HG03521 (cell line): Measurements from ENCODE around the gene PEX14.

Source experiments
- ATAC-seq: cut with Tn5 transposase; IDR thresholded peaks from one replicate; pipeline ENCODE4 v1.9.1; 2021; ENCODE audit warnings: mild to moderate bottlenecking, moderate library complexity; ENCODE audit not compliant: unreplicated experiment

Gene PEX14

GRCh38 chr1:10614377-10615225, 139.9 kb downstream of the PEX14 start:
- ATAC-seq = no peak

- ATAC-seq = no peak
Observed at GRCh38 chr1:10615332-10615731, 140.6 kb downstream of the PEX14 start.

GRCh38 chr1:10615932-10616671, 141.4 kb downstream of the PEX14 start:
- ATAC-seq = no peak

- no peak for ATAC-seq
Observed at GRCh38 chr1:10616696-10617095, 141.9 kb downstream of the PEX14 start.

DNA sequence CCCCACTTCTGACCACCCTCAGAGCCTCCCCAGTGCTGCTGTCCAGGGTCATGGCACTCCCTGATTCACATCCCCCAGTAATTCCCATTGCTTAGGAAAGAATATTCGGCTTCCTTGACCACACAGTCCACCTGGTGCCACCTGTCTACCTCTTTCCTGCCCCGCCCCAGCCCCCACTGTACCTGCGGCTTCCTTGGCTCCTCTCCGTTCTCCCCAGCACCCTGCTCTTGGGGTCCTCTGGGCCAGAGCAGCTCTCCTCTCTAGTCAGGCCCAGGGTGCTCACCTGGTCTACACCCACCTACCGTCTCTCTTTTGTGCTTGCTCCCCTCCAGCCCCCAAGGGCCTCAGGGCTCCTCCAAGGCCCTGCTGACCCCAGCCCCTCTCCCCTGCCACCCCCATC, 142.6 kb downstream of the PEX14 start:
- ATAC-seq = no peak

GRCh38 chr1:10617931-10618885, 143.5 kb downstream of the PEX14 start:
- no peak for ATAC-seq

DNA sequence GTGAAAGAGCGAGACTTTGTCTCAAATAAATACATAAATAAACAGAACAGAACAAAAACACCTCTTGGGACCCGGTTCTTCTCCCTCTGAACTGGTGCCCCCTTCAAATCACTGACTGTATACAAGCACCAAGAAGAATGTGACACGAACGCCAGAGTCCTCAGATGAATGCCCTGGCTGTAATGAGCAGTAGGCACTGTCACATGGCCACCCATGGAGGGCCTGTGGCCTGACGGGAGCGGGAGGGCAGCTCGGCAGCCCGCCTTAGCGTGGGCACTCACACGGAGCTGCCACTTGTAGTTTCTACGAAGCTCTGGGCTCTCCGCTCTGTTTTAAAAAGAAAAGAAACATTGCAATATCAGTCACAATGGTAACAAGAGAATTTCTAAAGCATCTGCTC, 146.0 kb downstream of the PEX14 start:
- ATAC-seq = no peak

DNA sequence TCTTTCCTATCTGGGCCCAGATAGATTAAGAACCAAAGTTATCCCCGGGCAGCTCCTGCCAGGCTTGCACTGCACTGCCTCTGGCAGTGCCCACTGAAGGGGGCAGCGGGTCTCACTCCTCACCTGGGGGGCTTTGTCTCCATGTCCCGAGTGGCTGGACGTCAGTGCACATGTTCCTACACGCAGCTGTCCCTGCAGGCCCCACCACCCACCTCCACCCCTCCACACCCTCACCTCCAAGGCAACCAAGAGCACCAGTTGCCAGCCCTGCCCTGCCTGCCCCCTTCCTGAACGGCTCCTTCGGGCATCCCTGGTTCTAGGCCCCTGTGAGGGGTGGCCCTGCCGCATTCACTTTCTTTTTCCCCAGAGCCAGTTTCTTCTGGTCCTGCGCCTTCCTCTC, 147.2 kb downstream of the PEX14 start:
- no peak for ATAC-seq

GRCh38 chr1:10622910-10623685, 148.3 kb downstream of the PEX14 start:
- no peak for ATAC-seq

- ATAC-seq = no peak
Observed at GRCh38 chr1:10623686-10624145, 149.0 kb downstream of the PEX14 start.

DNA sequence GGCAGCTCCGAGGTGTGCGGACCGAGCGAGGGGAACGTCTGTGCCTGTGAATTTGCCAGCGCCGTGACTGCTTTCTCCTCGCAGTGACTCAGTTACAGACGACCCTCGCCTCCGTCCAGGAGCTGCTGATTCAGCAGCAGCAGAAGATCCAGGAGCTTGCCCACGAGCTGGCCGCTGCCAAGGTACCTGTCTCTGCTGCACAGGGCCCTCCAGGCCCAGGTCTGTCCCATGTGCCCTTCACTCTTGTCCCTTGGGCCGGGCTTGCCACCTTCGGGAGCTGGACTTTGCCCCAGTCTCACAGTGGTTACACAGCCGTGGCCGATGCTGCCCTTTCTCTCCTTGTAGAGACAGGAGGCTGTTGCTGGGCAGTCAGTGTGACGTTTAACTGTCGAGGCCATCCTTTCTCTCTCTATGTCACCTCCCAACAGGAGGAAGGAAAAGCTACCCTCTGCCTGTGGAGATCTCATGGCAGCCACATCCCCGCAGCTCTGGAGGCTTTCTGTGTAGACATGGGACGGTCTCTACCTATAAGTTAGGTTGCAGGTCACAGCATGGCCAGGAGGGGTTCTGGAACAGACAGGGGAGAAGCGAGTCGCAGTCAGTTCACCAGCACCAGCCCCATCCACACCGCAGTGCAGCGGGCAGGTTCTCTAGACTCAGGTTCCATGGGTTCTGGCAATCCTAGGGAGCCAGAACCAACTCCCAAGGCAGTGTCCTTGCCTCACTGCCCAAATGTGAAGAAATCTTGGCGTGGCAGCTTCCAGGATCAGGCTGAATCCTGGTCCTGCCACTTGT, 149.7 kb downstream of the PEX14 start:
- ATAC-seq = no peak

DNA sequence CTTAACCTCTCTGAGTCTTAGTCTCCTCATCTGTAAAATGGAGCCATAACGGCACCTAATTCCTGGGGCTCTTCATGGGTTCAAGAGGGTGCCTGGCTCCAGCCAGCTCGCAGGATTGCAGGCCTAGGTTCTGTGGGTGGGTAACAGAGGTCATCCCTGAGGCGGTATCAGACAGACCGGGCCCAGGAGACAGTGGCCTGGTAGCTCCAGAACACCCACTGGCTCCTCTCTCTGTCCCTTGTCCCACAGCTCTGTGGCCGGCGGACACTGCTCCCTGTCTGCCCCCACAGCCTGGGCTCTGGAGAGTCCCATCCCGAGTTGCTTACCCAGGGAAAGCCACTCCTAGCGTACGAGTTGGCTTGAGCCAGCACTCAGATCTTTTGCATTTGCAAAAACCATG, 150.3 kb downstream of the PEX14 start:
- ATAC-seq = no peak

DNA sequence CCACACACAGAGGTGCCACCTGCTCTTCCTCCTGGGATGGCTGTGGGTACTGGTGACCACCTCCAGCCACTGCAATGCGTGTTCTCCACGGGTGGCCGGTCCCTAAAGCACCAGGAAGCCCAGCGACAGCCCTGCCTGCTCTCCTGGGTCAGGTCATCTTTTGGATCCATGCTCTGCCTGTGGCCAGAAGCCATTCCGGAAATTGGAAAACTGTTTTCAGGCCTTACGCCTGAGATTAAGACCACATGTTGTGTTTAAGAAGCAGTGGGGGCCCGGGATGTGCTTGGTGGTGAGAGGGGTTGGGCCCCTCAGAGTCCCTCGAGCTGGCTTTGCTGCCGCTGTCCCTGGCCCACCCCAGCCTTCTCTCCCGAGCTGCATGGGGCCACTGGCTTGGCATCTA, 150.8 kb downstream of the PEX14 start:
- no peak for ATAC-seq

GRCh38 chr1:10626131-10626731, 151.5 kb downstream of the PEX14 start:
- no peak for ATAC-seq

- ATAC-seq = no peak
Observed at GRCh38 chr1:10626791-10627410, 152.2 kb downstream of the PEX14 start.

DNA sequence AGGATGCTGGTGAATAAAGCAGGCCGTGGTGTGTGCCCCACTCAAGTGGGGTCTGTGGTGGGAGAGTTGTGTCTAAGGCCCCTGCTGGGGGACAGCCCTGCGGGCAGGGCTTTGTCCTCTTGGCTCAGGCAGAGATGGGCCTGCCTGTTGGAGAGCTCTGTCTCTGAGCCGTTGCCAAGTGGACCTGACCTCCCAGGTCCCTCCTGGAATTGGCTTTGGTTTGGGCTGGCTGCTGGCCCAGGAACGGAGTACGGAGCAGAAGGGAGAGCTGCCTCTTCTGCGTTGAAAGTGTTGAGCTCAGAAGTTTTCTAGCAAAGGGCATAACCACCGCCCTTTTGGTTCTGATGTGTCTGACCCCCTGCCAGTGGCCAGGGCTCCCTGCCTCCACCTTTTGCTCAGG, 153.9 kb downstream of the PEX14 start:
- no peak for ATAC-seq

GRCh38 chr1:10629091-10629815, 154.5 kb downstream of the PEX14 start:
- no peak for ATAC-seq
